ENCODE results near the gene MAPK11. TPM values are rescaled to one million over a fixed set of nuclear protein-coding genes. Genes with fewer than 3 reads are reported as not detected.

The MAPK11 gene
- total RNA-seq, 1 donor from 2014 or later: 3.1 TPM

- H3K9ac ChIP-seq (ENCODE audit: low read depth in 1 of 3, low read length in 3 of 3): no peak overlapping the region
- H3K9me3 ChIP-seq (ENCODE audit: control insufficient read depth in 3 of 3, low read length in 3 of 3): no peaks in the 10 kb centered on the region
- no peaks in the 10 kb centered on the region for H3K36me3 ChIP-seq (ENCODE audit: control insufficient read depth in 3 of 3, insufficient read depth in 3 of 3, low read length in 3 of 3)
- no peak overlapping the region for H3K27ac ChIP-seq (ENCODE audit: low read depth, low read length)
- no peaks in the 10 kb centered on the region for H3K27me3 ChIP-seq (ENCODE audit: control insufficient read depth in 3 of 3, insufficient read depth in 3 of 3, low read length in 3 of 3)
- peaks cover 2 to 9% (median 5%) of the 10 kb centered on the region in 3 donors for H3K4me1 ChIP-seq (ENCODE audit: control insufficient read depth in 3 of 3, insufficient read depth in 3 of 3, low read length in 3 of 3)
- no peak overlapping the region for H3K4me3 ChIP-seq (ENCODE audit: low read length in 3 of 3)
Observed at GRCh38 chr22:50314455-50315288, 44.5 kb upstream of the MAPK11 start.

- Histone ChIP-seq H3K36me3 (ENCODE audit: control insufficient read depth in 3 of 3, insufficient read depth in 3 of 3, low read length in 3 of 3) (no peaks in the 10 kb centered on the region), H3K27ac (ENCODE audit: low read depth, low read length) (no peak overlapping the region), H3K9ac (ENCODE audit: low read depth in 1 of 3, low read length in 3 of 3) (no peak overlapping the region), H3K4me1 (ENCODE audit: control insufficient read depth in 3 of 3, insufficient read depth in 3 of 3, low read length in 3 of 3) (peaks cover 4 to 11% (median 6%) of the 10 kb centered on the region in 3 donors), H3K4me3 (ENCODE audit: low read length in 3 of 3) (no peak overlapping the region), H3K9me3 (ENCODE audit: control insufficient read depth in 3 of 3, low read length in 3 of 3) (no peaks in the 10 kb centered on the region), H3K27me3 (ENCODE audit: control insufficient read depth in 3 of 3, insufficient read depth in 3 of 3, low read length in 3 of 3) (no peaks in the 10 kb centered on the region)
Observed at GRCh38 chr22:50314081-50314454, 43.9 kb upstream of the MAPK11 start.

GRCh38 chr22:50313600-50313999, 43.4 kb upstream of the MAPK11 start:
- Histone ChIP-seq H3K4me1 (ENCODE audit: control insufficient read depth in 3 of 3, insufficient read depth in 3 of 3, low read length in 3 of 3) (peaks cover 9 to 15% (median 10%) of the 10 kb centered on the region in 3 donors), H3K27ac (ENCODE audit: low read depth, low read length) (no peak overlapping the region), H3K9me3 (ENCODE audit: control insufficient read depth in 3 of 3, low read length in 3 of 3) (no peaks in the 10 kb centered on the region), H3K9ac (ENCODE audit: low read depth in 1 of 3, low read length in 3 of 3) (no peak overlapping the region), H3K27me3 (ENCODE audit: control insufficient read depth in 3 of 3, insufficient read depth in 3 of 3, low read length in 3 of 3) (no peaks in the 10 kb centered on the region), H3K36me3 (ENCODE audit: control insufficient read depth in 3 of 3, insufficient read depth in 3 of 3, low read length in 3 of 3) (no peaks in the 10 kb centered on the region), H3K4me3 (ENCODE audit: low read length in 3 of 3) (no peak overlapping the region)

- Histone ChIP-seq H3K27ac (ENCODE audit: low read depth, low read length) (no peak overlapping the region), H3K27me3 (ENCODE audit: control insufficient read depth in 3 of 3, insufficient read depth in 3 of 3, low read length in 3 of 3) (no peaks in the 10 kb centered on the region), H3K4me1 (ENCODE audit: control insufficient read depth in 3 of 3, insufficient read depth in 3 of 3, low read length in 3 of 3) (peaks cover 14 to 20% (median 15%) of the 10 kb centered on the region in 3 donors)
Observed at GRCh38 chr22:50313021-50313420, 42.8 kb upstream of the MAPK11 start.

GRCh38 chr22:50312371-50312770, 42.2 kb upstream of the MAPK11 start:
- peaks cover 16 to 22% (median 17%) of the 10 kb centered on the region in 3 donors for H3K4me1 ChIP-seq (ENCODE audit: control insufficient read depth in 3 of 3, insufficient read depth in 3 of 3, low read length in 3 of 3)
- no peaks in the 10 kb centered on the region for H3K27me3 ChIP-seq (ENCODE audit: control insufficient read depth in 3 of 3, insufficient read depth in 3 of 3, low read length in 3 of 3)
- H3K9ac ChIP-seq (ENCODE audit: low read depth in 1 of 3, low read length in 3 of 3): no peak overlapping the region
- no peak overlapping the region for H3K4me3 ChIP-seq (ENCODE audit: low read length in 3 of 3)
- H3K36me3 ChIP-seq (ENCODE audit: control insufficient read depth in 3 of 3, insufficient read depth in 3 of 3, low read length in 3 of 3): no peaks in the 10 kb centered on the region
- no peaks in the 10 kb centered on the region for H3K9me3 ChIP-seq (ENCODE audit: control insufficient read depth in 3 of 3, low read length in 3 of 3)
- H3K27ac ChIP-seq (ENCODE audit: low read depth, low read length): no peak overlapping the region

More at GRCh38 chr22:50313021-50313420, 42.8 kb upstream of the MAPK11 start:
- Histone ChIP-seq H3K9me3 (ENCODE audit: control insufficient read depth in 3 of 3, low read length in 3 of 3) (no peaks in the 10 kb centered on the region), H3K36me3 (ENCODE audit: control insufficient read depth in 3 of 3, insufficient read depth in 3 of 3, low read length in 3 of 3) (no peaks in the 10 kb centered on the region), H3K4me3 (ENCODE audit: low read length in 3 of 3) (no peak overlapping the region), H3K9ac (ENCODE audit: low read depth in 1 of 3, low read length in 3 of 3) (no peak overlapping the region)

- H3K27me3 ChIP-seq (ENCODE audit: control insufficient read depth in 3 of 3, insufficient read depth in 3 of 3, low read length in 3 of 3): no peaks in the 10 kb centered on the region
- H3K4me1 ChIP-seq (ENCODE audit: control insufficient read depth in 3 of 3, insufficient read depth in 3 of 3, low read length in 3 of 3): peaks cover 16 to 22% (median 19%) of the 10 kb centered on the region in 3 donors
- H3K36me3 ChIP-seq (ENCODE audit: control insufficient read depth in 3 of 3, insufficient read depth in 3 of 3, low read length in 3 of 3): no peaks in the 10 kb centered on the region
- no peak overlapping the region for H3K27ac ChIP-seq (ENCODE audit: low read depth, low read length)
- no peak overlapping the region for H3K9ac ChIP-seq (ENCODE audit: low read depth in 1 of 3, low read length in 3 of 3)
- no peaks in the 10 kb centered on the region for H3K9me3 ChIP-seq (ENCODE audit: control insufficient read depth in 3 of 3, low read length in 3 of 3)
- H3K4me3 ChIP-seq (ENCODE audit: low read length in 3 of 3): no peak overlapping the region
Observed at GRCh38 chr22:50311606-50312351, 41.6 kb upstream of the MAPK11 start.

- Histone ChIP-seq H3K9ac (ENCODE audit: low read depth in 1 of 3, low read length in 3 of 3) (no peak overlapping the region), H3K9me3 (ENCODE audit: control insufficient read depth in 3 of 3, low read length in 3 of 3) (no peaks in the 10 kb centered on the region), H3K27ac (ENCODE audit: low read depth, low read length) (no peak overlapping the region), H3K36me3 (ENCODE audit: control insufficient read depth in 3 of 3, insufficient read depth in 3 of 3, low read length in 3 of 3) (no peaks in the 10 kb centered on the region), H3K27me3 (ENCODE audit: control insufficient read depth in 3 of 3, insufficient read depth in 3 of 3, low read length in 3 of 3) (peaks cover 0 to 2% (median 0%) of the 10 kb centered on the region in 3 donors), H3K4me1 (ENCODE audit: control insufficient read depth in 3 of 3, insufficient read depth in 3 of 3, low read length in 3 of 3) (peaks cover 20 to 25% (median 23%) of the 10 kb centered on the region in 3 donors), H3K4me3 (ENCODE audit: low read length in 3 of 3) (no peak overlapping the region)
Observed at GRCh38 chr22:50310949-50311444, 40.8 kb upstream of the MAPK11 start.

- Histone ChIP-seq H3K4me1 (ENCODE audit: control insufficient read depth in 3 of 3, insufficient read depth in 3 of 3, low read length in 3 of 3) (peaks cover 26 to 32% (median 32%) of the 10 kb centered on the region in 3 donors), H3K36me3 (ENCODE audit: control insufficient read depth in 3 of 3, insufficient read depth in 3 of 3, low read length in 3 of 3) (no peaks in the 10 kb centered on the region), H3K27ac (ENCODE audit: low read depth, low read length) (no peak overlapping the region), H3K27me3 (ENCODE audit: control insufficient read depth in 3 of 3, insufficient read depth in 3 of 3, low read length in 3 of 3) (peaks cover 0 to 2% (median 0%) of the 10 kb centered on the region in 3 donors), H3K9ac (ENCODE audit: low read depth in 1 of 3, low read length in 3 of 3) (no peak overlapping the region), H3K4me3 (ENCODE audit: low read length in 3 of 3) (no peak overlapping the region), H3K9me3 (ENCODE audit: control insufficient read depth in 3 of 3, low read length in 3 of 3) (no peaks in the 10 kb centered on the region)
Observed at GRCh38 chr22:50310031-50310722, 40.0 kb upstream of the MAPK11 start.

GRCh38 chr22:50309601-50309991, 39.4 kb upstream of the MAPK11 start:
- Histone ChIP-seq H3K4me1 (ENCODE audit: control insufficient read depth in 3 of 3, insufficient read depth in 3 of 3, low read length in 3 of 3) (peaks cover 28 to 37% (median 35%) of the 10 kb centered on the region in 3 donors), H3K36me3 (ENCODE audit: control insufficient read depth in 3 of 3, insufficient read depth in 3 of 3, low read length in 3 of 3) (no peaks in the 10 kb centered on the region), H3K27me3 (ENCODE audit: control insufficient read depth in 3 of 3, insufficient read depth in 3 of 3, low read length in 3 of 3) (peaks cover 0 to 2% (median 0%) of the 10 kb centered on the region in 3 donors), H3K27ac (ENCODE audit: low read depth, low read length) (no peak overlapping the region), H3K9ac (ENCODE audit: low read depth in 1 of 3, low read length in 3 of 3) (no peak overlapping the region), H3K9me3 (ENCODE audit: control insufficient read depth in 3 of 3, low read length in 3 of 3) (no peaks in the 10 kb centered on the region), H3K4me3 (ENCODE audit: low read length in 3 of 3) (no peak overlapping the region)
